ENCODE data around the gene ZRANB1.

DNA sequence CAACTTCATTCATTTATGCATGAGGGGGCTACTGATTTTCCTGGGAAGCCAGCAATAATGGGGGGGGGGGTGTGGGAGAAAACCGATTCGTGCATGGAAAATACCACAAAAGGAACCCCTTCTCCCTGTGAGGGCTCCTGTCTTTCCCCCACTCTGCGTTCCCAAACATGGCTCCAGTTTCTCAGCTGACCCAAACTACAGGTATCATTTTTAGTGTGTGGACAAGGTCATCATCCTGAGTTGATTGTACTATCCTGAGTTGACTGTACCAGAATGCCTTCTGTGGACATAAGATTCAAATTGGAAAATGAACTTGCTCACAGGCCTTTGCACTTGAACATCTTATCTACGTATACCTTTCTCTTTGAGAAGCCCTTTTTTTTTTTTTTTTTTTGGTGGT, 49.9 kb downstream of the ZRANB1 start:
- TF ChIP-seq POLR2AphosphoS5 (IDR thresholded peaks at IDR 0.05; ENCODE audit: low read depth, low read length) (no peak), NRF1 (IDR thresholded peaks at IDR 0.05; ENCODE audit: low read depth, low read length) (no peak), YY1 (IDR thresholded peaks at IDR 0.05; ENCODE audit: low read depth) (no peak), MXI1 (IDR thresholded peaks at IDR 0.05; ENCODE audit: low read depth, low read length) (no peak), EP300 (IDR thresholded peaks at IDR 0.05; ENCODE audit: borderline replicate concordance in 1 of 2, low read depth in 1 of 2, low read length in 1 of 2) (no peak), SIN3A (IDR thresholded peaks at IDR 0.05; ENCODE audit: borderline replicate concordance, low read depth, low read length) (no peak), REST (IDR thresholded peaks at IDR 0.05; ENCODE audit: low read depth, low read length) (no peak), JUND (IDR thresholded peaks at IDR 0.05) (no peak), GABPA (IDR thresholded peaks at IDR 0.05; ENCODE audit: low read depth) (no peak), SMC3 (IDR thresholded peaks at IDR 0.05; ENCODE audit: low read depth, low read length) (no peak), TEAD4 (IDR thresholded peaks at IDR 0.05; ENCODE audit: borderline replicate concordance, insufficient read depth) (no peak)
- TF ChIP-seq, protein P1, sequence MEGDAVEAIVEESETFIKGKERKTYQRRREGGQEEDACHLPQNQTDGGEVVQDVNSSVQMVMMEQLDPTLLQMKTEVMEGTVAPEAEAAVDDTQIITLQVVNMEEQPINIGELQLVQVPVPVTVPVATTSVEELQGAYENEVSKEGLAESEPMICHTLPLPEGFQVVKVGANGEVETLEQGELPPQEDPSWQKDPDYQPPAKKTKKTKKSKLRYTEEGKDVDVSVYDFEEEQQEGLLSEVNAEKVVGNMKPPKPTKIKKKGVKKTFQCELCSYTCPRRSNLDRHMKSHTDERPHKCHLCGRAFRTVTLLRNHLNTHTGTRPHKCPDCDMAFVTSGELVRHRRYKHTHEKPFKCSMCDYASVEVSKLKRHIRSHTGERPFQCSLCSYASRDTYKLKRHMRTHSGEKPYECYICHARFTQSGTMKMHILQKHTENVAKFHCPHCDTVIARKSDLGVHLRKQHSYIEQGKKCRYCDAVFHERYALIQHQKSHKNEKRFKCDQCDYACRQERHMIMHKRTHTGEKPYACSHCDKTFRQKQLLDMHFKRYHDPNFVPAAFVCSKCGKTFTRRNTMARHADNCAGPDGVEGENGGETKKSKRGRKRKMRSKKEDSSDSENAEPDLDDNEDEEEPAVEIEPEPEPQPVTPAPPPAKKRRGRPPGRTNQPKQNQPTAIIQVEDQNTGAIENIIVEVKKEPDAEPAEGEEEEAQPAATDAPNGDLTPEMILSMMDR (IDR thresholded peaks at IDR 0.05), result no peak

All from SK-N-SH (cell line).